Psoas muscle (tissue), 8 donors: ENCODE data around the gene ROBO1. TPM values are rescaled to one million over a fixed set of nuclear protein-coding genes. Genes with fewer than 3 reads are reported as not detected.

Source experiments
- ATAC-seq, 4 donors: fragments of 200-7000 bp; cut with Tn5 transposase; one replicate each; pipeline ENCODE4 v1.9.1; 2020; ENCODE audit warnings: moderate library complexity in 3 of 4, mild to moderate bottlenecking in 2 of 4
- DNase-seq, 2 donors: peaks; one replicate each; pipeline ENCODE4 v3.0.0-alpha.2; 2020
- H3K27ac ChIP-seq: fragments of 200-600 bp; one replicate; pipeline ENCODE4 v1.8.0; 2022
- H3K27me3 ChIP-seq, 3 donors: fragments of 200-600 bp in 1 of 3; one replicate each; pipeline versions ENCODE4 v1.6.1 to v1.8.0; 2013 to 2022; ENCODE audit warnings: low read length in 2 of 3, mild to moderate bottlenecking in 2 of 3, moderate library complexity in 1 of 3; ENCODE audit not compliant: insufficient read depth in 3 of 3
- H3K36me3 ChIP-seq, 2 donors: fragments of 200-600 bp in 1 of 2; one replicate each; pipeline versions ENCODE4 v1.6.1 to v1.8.0; 2013 to 2022; ENCODE audit warnings: low read depth in 1 of 2, mild to moderate bottlenecking in 1 of 2, moderate library complexity in 1 of 2; ENCODE audit not compliant: insufficient read depth in 1 of 2
- H3K4me1 ChIP-seq: fragments of 200-600 bp; one replicate; pipeline ENCODE4 v1.8.0; 2022
- H3K4me3 ChIP-seq: fragments of 200-600 bp; one replicate; pipeline ENCODE4 v1.8.0; 2022; ENCODE audit warnings: mild to moderate bottlenecking
- H3K9me3 ChIP-seq: fragments of 200-600 bp; one replicate; pipeline ENCODE4 v1.8.0; 2022
- WGBS, 3 donors: extraction: QIAGEN DNeasy Blood & Tissue Kit; methylation state at CpG; one replicate each; pipeline versions ENCODE4 v1.1.6 to v1.1.7; 2013; 5-methylcytosine and 5-hydroxymethylcytosine counted together
- intact Hi-C, 2 donors: fragments of 100-400 bp; cut with DNase I; formaldehyde crosslinking; loops; one replicate each; pipeline versions ENCODE4 v1.11.0 to v1.14.2; 2022
- polyA plus RNA-seq, 3 donors: library from polyadenylated mRNA; stranded (reverse); fragments of 200-250 nt; gene quantifications; one replicate each; pipeline ENCODE4 v1.2.3, GENCODE V29; 2013
- total RNA-seq, 4 donors: library from RNA; stranded (reverse); fragmentation: NEBNext Ultra II Directional in 2 of 4; extraction: Animal tissue kit (Norgen Biotek cat#: 25700) in 2 of 4; gene quantifications; one replicate each; pipeline versions ENCODE4 v1.2.1 to v1.2.4, GENCODE V29; 2021 to 2023
- TF ChIP-seq, protein P1 (sequence below): fragments of 200-600 bp; IDR thresholded peaks from one replicate; pipeline ENCODE4 v1.8.0; 2022; ENCODE audit warnings: antibody characterized with exemption
- donor health status: healthy with polysubstance abuse.
- donor health status: DM: no; HTN: no; CAD: no; lungs with moderate emphysema.
- donor health status: Bipolar disorder and iron deficiency.
- donor health status: healthy.
- donor health status: DM: yes; HTN: yes; CAD: no.
- donor health status: DM: no; HTN: no; CAD: no.
- donor health status: DM: no; HTN: no; CAD: no.
- donor health status: DM: yes; HTN: yes; CAD: no.

ROBO1 gene
- total and polyA plus RNA-seq, 7 donors, result 0.52 to 14.0 (median 4.9) TPM

DNA sequence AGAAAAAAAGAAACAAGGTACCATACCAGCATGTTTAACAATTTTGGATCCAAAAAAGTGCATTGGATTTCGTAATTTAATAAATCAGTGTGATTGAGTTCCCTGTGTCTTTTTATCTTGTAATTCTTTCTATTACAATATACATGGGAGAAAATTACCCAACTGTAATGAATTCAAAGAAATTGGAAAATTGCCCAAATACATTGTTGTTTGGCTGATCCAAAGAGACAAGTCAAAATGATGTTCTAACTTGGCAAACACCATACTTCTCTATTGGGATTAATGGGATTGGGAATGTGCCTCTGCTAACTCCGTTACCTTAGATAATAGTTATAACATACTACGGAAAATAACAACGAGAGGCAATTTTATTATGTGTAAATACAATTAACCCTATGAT lies 1097.1 kb downstream of the ROBO1 start:
- ATAC-seq (no peak), DNase-seq (no peak)
- Histone ChIP-seq H3K4me1 (no peaks in the 10 kb centered on the region), H3K27me3 (no peaks in the 10 kb centered on the region), H3K27ac (no peak overlapping the region), H3K4me3 (no peak overlapping the region), H3K9me3 (no peaks in the 10 kb centered on the region), H3K36me3 (peaks cover 0 to 11% of the 10 kb centered on the region in 2 donors)
- intact Hi-C loops, result no loop called here
- TF ChIP-seq, protein P1, sequence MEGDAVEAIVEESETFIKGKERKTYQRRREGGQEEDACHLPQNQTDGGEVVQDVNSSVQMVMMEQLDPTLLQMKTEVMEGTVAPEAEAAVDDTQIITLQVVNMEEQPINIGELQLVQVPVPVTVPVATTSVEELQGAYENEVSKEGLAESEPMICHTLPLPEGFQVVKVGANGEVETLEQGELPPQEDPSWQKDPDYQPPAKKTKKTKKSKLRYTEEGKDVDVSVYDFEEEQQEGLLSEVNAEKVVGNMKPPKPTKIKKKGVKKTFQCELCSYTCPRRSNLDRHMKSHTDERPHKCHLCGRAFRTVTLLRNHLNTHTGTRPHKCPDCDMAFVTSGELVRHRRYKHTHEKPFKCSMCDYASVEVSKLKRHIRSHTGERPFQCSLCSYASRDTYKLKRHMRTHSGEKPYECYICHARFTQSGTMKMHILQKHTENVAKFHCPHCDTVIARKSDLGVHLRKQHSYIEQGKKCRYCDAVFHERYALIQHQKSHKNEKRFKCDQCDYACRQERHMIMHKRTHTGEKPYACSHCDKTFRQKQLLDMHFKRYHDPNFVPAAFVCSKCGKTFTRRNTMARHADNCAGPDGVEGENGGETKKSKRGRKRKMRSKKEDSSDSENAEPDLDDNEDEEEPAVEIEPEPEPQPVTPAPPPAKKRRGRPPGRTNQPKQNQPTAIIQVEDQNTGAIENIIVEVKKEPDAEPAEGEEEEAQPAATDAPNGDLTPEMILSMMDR, result no peak
- 67 to 69% (median 68%) methylated on average over 4 of the region's 4 CpGs for WGBS, 3 donors

DNA sequence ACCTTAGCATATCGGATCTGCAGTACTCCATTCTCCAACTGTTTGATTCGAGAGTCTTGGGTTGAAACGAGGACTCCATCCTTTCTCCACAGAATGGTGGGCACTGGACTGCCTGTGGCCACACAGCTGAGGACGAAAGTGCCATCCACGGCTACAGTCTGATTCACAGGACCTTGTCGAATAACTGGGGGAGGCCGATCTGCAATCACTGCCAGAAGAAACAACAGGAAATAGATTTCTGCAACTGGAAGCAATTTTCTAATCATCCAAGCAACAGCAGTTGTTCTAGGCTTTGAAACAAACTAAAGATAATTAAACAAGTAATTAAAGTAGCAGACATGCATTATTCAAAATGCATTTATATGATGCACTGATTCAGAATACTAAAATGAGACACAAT lies 1097.7 kb downstream of the ROBO1 start:
- Histone ChIP-seq H3K9me3 (no peaks in the 10 kb centered on the region), H3K27ac (no peak overlapping the region), H3K36me3 (peaks cover 0 to 11% of the 10 kb centered on the region in 2 donors), H3K4me1 (no peaks in the 10 kb centered on the region), H3K27me3 (no peaks in the 10 kb centered on the region), H3K4me3 (no peak overlapping the region)
- WGBS, 3 donors, result 82 to 83% (median 83%) methylated on average over 7 of the region's 7 CpGs
- TF ChIP-seq, protein P1, result no peak
- ATAC-seq (no peak), DNase-seq (no peak)
- intact Hi-C loops, result no loop called here

DNA sequence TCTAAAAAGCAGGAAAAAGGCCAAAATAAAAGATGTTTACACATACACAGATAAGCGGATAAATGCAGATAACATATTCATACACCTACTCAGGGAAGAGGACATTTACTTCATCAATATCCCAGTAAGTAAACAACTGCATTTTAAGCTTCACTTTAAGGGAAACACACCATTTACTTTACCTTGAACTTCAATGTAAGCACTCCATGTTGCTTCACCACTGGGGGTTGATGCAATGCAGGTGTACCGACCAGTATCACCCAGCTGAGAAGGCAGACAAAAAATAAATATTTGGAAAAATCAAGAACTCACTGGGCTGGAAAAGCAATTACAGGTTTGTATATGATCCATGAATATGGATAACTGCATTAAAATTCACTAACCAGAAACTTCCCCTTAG lies 1099.5 kb downstream of the ROBO1 start:
- DNase-seq (no peak), ATAC-seq (no peak)
- no peaks in the 10 kb centered on the region for H3K4me1 ChIP-seq
- WGBS, 3 donors, result 44 to 59% (median 45%) methylated on average over 2 of the region's 2 CpGs
- H3K27ac ChIP-seq, result no peak overlapping the region
- TF ChIP-seq, protein P1, result no peak
- intact Hi-C loops, result loop anchor here in 1 of 2 donors (5.0 kb wide), 1 partner anchor 349 kb away; no protein-coding TSS in a partner anchor
- H3K4me3 ChIP-seq, result no peak overlapping the region
- H3K36me3 ChIP-seq, result peaks cover 0 to 11% of the 10 kb centered on the region in 2 donors
- no peaks in the 10 kb centered on the region for H3K27me3 ChIP-seq
- H3K9me3 ChIP-seq, result no peaks in the 10 kb centered on the region

DNA sequence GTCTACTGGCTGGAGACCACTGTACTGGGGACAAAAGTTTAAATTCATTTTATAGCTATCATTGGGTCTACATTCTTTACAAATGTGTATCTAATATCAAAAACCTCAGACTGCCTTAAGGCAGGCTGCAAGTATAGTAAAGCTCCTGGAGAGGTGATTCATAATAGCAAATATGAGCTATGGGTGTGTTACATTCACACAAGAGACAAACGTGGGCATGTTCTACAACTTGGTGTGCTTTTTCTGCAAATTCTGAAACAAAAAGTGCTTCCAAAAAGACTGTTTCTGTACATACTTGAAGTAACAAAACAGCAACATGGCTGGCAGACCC lies 1101.4 kb downstream of the ROBO1 start:
- H3K27ac ChIP-seq, result no peak overlapping the region
- no peaks in the 10 kb centered on the region for H3K9me3 ChIP-seq
- intact Hi-C loops, result loop anchor here in 1 of 2 donors (5.0 kb wide), 1 partner anchor 351 kb away; no protein-coding TSS in a partner anchor
- no peak for DNase-seq
- no peaks in the 10 kb centered on the region for H3K27me3 ChIP-seq
- peaks cover 0 to 11% of the 10 kb centered on the region in 2 donors for H3K36me3 ChIP-seq
- TF ChIP-seq, protein P1, result no peak
- no peak overlapping the region for H3K4me3 ChIP-seq
- no peaks in the 10 kb centered on the region for H3K4me1 ChIP-seq
- 62 to 81% (median 76%) methylated on average over 1 of the region's 1 CpG for WGBS, 3 donors
- no peak for ATAC-seq
